Retinal pigment epithelial cell (primary cell): ENCODE measurements around the gene EXOC4.

ENCODE experiments used
- DNase-seq: peaks from one replicate; pipeline ENCODE4 v3.0.0-alpha.2; 2010; ENCODE audit warnings: low read depth
- H3K4me3 ChIP-seq: 2 replicates; pipeline ENCODE4 v1.5.1; 2011; ENCODE audit warnings: mild to moderate bottlenecking, low read length, control low read depth, moderate library complexity
- TF ChIP-seq, protein P1 (sequence below): conservative IDR thresholded peaks from 2 replicates; pipeline ENCODE4 v1.5.1; 2011; ENCODE audit warnings: low read depth, low read length, control low read depth, inconsistent platforms

EXOC4 gene

GRCh38 chr7:133411395-133411794 is 158.5 kb downstream of the EXOC4 start:
- TF ChIP-seq, protein P1, sequence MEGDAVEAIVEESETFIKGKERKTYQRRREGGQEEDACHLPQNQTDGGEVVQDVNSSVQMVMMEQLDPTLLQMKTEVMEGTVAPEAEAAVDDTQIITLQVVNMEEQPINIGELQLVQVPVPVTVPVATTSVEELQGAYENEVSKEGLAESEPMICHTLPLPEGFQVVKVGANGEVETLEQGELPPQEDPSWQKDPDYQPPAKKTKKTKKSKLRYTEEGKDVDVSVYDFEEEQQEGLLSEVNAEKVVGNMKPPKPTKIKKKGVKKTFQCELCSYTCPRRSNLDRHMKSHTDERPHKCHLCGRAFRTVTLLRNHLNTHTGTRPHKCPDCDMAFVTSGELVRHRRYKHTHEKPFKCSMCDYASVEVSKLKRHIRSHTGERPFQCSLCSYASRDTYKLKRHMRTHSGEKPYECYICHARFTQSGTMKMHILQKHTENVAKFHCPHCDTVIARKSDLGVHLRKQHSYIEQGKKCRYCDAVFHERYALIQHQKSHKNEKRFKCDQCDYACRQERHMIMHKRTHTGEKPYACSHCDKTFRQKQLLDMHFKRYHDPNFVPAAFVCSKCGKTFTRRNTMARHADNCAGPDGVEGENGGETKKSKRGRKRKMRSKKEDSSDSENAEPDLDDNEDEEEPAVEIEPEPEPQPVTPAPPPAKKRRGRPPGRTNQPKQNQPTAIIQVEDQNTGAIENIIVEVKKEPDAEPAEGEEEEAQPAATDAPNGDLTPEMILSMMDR: no peak
- DNase-seq: no peak
- H3K4me3 ChIP-seq: no peak overlapping the region

- no peak overlapping the region for H3K4me3 ChIP-seq
- DNase-seq: no peak
- TF ChIP-seq, protein P1: no peak
Measured at GRCh38 chr7:133412942-133413341, 160.1 kb downstream of the EXOC4 start.

- DNase-seq: no peak
- no peak overlapping the region for H3K4me3 ChIP-seq
- TF ChIP-seq, protein P1: no peak
Measured at GRCh38 chr7:133419041-133419440, 166.2 kb downstream of the EXOC4 start.

GRCh38 chr7:133423618-133424017 is 170.7 kb downstream of the EXOC4 start:
- TF ChIP-seq, protein P1: no peak
- no peak overlapping the region for H3K4me3 ChIP-seq
- DNase-seq: no peak

- no peak overlapping the region for H3K4me3 ChIP-seq
- TF ChIP-seq, protein P1: no peak
- no peak for DNase-seq
Measured at GRCh38 chr7:133428326-133428725, 175.4 kb downstream of the EXOC4 start.

DNA sequence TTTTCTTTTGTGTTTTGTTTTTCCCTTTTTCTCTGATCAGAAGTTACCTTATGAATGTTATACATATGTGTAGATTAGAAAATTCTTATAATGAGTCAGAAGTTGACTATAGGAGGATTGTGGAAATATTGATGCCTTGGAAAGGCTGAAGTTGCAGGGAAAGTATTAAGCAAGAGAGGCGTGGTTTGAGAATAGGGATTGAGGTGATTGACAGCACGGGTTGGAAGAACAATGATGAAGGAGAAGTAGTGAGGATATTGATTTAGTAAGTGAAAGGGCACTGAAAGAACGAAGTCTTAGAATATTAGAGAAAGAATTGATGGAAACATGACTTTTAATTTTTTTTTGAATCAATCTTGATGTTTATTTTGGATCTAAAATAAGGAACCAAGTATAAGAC is 176.0 kb downstream of the EXOC4 start:
- H3K4me3 ChIP-seq: no peak overlapping the region
- no peak for DNase-seq
- TF ChIP-seq, protein P1: no peak

DNA sequence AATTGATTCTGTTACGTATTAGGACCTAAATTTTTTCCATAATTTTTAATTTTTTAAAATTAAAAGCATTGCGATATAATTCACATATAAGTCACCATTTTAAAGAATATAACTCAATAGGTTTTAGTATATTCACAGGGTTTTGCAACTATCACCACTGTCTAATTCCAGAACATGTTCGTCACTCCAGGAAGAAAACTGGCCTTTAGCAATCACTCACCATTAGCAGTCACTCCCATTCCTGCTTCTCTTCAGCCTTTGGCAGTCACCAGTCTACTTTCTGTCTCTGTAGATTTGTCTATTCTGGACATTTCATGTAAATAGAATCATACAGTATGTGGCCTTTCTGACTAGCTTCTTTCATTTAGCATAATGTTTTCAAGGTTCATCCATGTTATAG is 176.5 kb downstream of the EXOC4 start:
- TF ChIP-seq, protein P1: no peak
- no peak overlapping the region for H3K4me3 ChIP-seq
- no peak for DNase-seq
